ENCODE results near the gene MBTPS1.

DNA sequence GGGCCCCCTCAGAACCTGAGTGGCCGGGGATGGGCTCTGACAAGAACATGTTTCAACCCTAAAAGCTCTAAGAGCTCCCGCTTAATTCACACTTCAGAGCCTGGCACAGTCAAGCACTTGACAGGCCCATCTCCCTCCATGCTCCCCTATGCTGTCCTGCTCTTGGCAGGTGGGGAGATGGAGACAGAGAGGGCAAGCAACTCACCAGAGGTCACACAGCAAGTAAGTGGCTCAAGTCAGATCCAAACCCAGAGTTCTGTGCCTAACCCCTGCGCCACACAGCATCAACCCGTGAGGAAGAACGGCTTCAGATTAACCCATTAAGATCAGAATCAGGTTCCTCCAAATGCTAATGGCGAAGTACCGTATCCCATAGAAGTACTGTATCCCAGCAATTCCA lies 112.3 kb downstream of the MBTPS1 start:
- TF ChIP-seq, protein P1, sequence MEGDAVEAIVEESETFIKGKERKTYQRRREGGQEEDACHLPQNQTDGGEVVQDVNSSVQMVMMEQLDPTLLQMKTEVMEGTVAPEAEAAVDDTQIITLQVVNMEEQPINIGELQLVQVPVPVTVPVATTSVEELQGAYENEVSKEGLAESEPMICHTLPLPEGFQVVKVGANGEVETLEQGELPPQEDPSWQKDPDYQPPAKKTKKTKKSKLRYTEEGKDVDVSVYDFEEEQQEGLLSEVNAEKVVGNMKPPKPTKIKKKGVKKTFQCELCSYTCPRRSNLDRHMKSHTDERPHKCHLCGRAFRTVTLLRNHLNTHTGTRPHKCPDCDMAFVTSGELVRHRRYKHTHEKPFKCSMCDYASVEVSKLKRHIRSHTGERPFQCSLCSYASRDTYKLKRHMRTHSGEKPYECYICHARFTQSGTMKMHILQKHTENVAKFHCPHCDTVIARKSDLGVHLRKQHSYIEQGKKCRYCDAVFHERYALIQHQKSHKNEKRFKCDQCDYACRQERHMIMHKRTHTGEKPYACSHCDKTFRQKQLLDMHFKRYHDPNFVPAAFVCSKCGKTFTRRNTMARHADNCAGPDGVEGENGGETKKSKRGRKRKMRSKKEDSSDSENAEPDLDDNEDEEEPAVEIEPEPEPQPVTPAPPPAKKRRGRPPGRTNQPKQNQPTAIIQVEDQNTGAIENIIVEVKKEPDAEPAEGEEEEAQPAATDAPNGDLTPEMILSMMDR (IDR thresholded peaks at IDR 0.05; ENCODE audit: low read length): no peak
- no peak for TF ChIP-seq EZH2 (IDR thresholded peaks at IDR 0.05; ENCODE audit: borderline replicate concordance, low read length)

Data from OCI-LY1 (cell line).